Ovary (tissue), 9 donors: Measurements from ENCODE around the gene SCGB1D4. TPM values are rescaled to one million over a fixed set of nuclear protein-coding genes. Genes with fewer than 3 reads are reported as not detected.

Experiments used
- DNase-seq, 5 donors: peaks; one replicate each; pipeline ENCODE4 v3.0.0-alpha.2; 2019 to 2020
- H3K27ac ChIP-seq, 2 donors: fragments of 200-600 bp; one replicate each; pipeline versions ENCODE4 v1.5.1 to v1.8.0; 2019 to 2022
- H3K27me3 ChIP-seq: fragments of 200-600 bp; one replicate; pipeline ENCODE4 v1.8.0; 2022
- H3K36me3 ChIP-seq: fragments of 200-600 bp; sonication (generic); one replicate; pipeline ENCODE4 v1.5.1; 2019
- H3K4me1 ChIP-seq: one replicate; pipeline ENCODE4 v1.8.1; 2013; ENCODE audit warnings: mild to moderate bottlenecking, moderate library complexity; ENCODE audit not compliant: insufficient read depth
- H3K4me3 ChIP-seq: fragments of 200-600 bp; sonication (generic); one replicate; pipeline ENCODE4 v1.5.1; 2017
- H3K9me3 ChIP-seq, 2 donors: fragments of 200-600 bp in 1 of 2; sonication (generic) in 1 of 2; one replicate each; pipeline versions ENCODE4 v1.5.1 to v1.8.1; 2013 to 2019; ENCODE audit warnings: mild to moderate bottlenecking in 1 of 2, moderate library complexity in 1 of 2
- EP300 ChIP-seq: sonication (generic); formaldehyde crosslinking; IDR thresholded peaks from one replicate; pipeline ENCODE4 v1.6.1; 2017; ENCODE audit warnings: antibody characterized with exemption
- POLR2A ChIP-seq: fragments of 450-650 bp; IDR thresholded peaks from one replicate; pipeline ENCODE4 v1.6.1; 2017; ENCODE audit warnings: antibody characterized with exemption, mild to moderate bottlenecking, moderate library complexity
- WGBS, 3 donors: extraction: QIAGEN DNeasy Blood & Tissue Kit in 1 of 3; methylation state at CpG; one replicate each; pipeline versions ENCODE4 v1.1.5 to v1.1.7; 2013 to 2017; 5-methylcytosine and 5-hydroxymethylcytosine counted together
- intact Hi-C, 4 donors: fragments of 100-400 bp; cut with DNase I; formaldehyde crosslinking; loops; one replicate each; pipeline versions ENCODE4 v1.11.0 to v1.15.1; 2022 to 2023
- polyA plus RNA-seq, 2 donors: library from polyadenylated mRNA; stranded (reverse); fragments of 200-250 nt in 1 of 2; fragments of 350-450 nt in 1 of 2; fragmentation: Illumina TruSeq in 1 of 2; extraction: RNeasy Lipid Tissue Mini Kit (QIAGEN cat#74804) in 1 of 2; gene quantifications; one replicate each; pipeline ENCODE4 v1.2.3, GENCODE V29; 2013 to 2014
- total RNA-seq, 7 donors: library from RNA; depleted of rRNA in 2 of 7; stranded (reverse); fragments of >200 nt in 2 of 7; fragmentation: NEBNext Ultra II Directional in 3 of 7; extraction: Animal tissue kit (Norgen Biotek cat#: 25700) in 3 of 7; gene quantifications; one replicate each; pipeline versions ENCODE4 v1.1.0 to v1.2.4, GENCODE V29; 2016 to 2023
- TF ChIP-seq, protein P1 (sequence below), 3 donors: fragments of 450-650 bp in 2 of 3; fragments of 200-600 bp in 1 of 3; IDR thresholded peaks; one replicate each; pipeline versions ENCODE4 v1.5.1 to v1.8.0; 2016 to 2022; ENCODE audit warnings: antibody characterized with exemption in 3 of 3, mild to moderate bottlenecking in 1 of 3
- donor health status: DM: no; HTN: no; CAD: no; lungs with moderate emphysema.
- donor health status: DM: no; HTN: no; CAD: no.
- donor health status: Bipolar disorder and iron deficiency.
- donor health status: DM: yes; HTN: yes; CAD: no.
- donor health status: DM: no; HTN: no; CAD: no.
- donor health status: DM: yes; HTN: yes; CAD: no.

Gene SCGB1D4
- total and polyA plus RNA-seq, 9 donors: 1.1 to 25.3 (median 8.5) TPM; not detected in 6

DNA sequence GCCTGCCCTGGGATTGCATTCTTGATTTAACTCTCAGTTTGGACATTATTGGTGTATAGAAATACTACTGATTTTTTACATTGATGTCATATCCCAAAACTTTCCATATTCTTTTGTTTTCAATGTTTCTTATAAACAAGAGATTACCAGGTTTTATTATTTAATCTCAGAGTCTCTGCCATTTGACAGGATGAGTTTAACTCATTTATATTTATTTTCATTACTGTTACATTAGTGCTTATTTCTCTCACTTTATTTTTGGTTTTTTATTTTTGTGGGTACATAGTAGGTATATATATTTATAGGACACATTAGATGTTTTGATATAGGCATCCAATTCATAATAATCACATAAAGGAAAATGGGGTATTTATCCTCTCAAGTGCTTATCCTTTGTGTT lies 9.1 kb upstream of the SCGB1D4 start:
- Histone ChIP-seq H3K4me3 (no peak overlapping the region), H3K27me3 (no peaks in the 10 kb centered on the region), H3K4me1 (no peaks in the 10 kb centered on the region), H3K27ac (no peak overlapping the region), H3K36me3 (no peaks in the 10 kb centered on the region), H3K9me3 (no peaks in the 10 kb centered on the region)
- DNase-seq: no peak
- TF ChIP-seq, protein P1, sequence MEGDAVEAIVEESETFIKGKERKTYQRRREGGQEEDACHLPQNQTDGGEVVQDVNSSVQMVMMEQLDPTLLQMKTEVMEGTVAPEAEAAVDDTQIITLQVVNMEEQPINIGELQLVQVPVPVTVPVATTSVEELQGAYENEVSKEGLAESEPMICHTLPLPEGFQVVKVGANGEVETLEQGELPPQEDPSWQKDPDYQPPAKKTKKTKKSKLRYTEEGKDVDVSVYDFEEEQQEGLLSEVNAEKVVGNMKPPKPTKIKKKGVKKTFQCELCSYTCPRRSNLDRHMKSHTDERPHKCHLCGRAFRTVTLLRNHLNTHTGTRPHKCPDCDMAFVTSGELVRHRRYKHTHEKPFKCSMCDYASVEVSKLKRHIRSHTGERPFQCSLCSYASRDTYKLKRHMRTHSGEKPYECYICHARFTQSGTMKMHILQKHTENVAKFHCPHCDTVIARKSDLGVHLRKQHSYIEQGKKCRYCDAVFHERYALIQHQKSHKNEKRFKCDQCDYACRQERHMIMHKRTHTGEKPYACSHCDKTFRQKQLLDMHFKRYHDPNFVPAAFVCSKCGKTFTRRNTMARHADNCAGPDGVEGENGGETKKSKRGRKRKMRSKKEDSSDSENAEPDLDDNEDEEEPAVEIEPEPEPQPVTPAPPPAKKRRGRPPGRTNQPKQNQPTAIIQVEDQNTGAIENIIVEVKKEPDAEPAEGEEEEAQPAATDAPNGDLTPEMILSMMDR (IDR thresholded peaks at IDR 0.05): no peak
- TF ChIP-seq EP300 (no peak), POLR2A (no peak)
- intact Hi-C loops: no loop called here

DNA sequence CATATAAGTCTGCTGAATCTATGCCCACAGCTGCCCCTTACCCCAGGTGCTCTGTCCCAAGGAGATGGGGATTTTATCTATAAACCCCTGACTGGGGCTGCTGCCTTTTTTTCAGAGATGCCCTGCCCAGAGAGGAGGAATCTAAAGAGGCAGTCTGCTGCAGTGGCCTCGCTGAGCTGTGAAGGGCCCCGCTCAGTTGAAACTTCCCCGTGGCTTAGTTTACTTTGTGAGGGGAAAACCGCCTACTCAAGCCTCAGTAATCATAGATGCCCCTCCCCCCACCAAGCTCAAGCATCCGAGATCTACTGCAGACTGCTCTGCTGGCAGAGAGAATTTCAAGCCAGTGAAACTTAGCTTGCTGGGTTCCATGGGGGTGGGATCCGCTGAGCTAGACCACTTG lies 7.4 kb upstream of the SCGB1D4 start:
- intact Hi-C loops: no loop called here
- H3K36me3 ChIP-seq: no peaks in the 10 kb centered on the region
- no peak overlapping the region for H3K27ac ChIP-seq
- H3K9me3 ChIP-seq: no peaks in the 10 kb centered on the region
- whole genome bisulfite sequencing, 3 donors: 26 to 47% (median 44%) methylated on average over 6 of the region's 6 CpGs
- H3K4me1 ChIP-seq: no peaks in the 10 kb centered on the region
- TF ChIP-seq POLR2A: no peak
- no peak for TF ChIP-seq EP300
- TF ChIP-seq, protein P1 (IDR thresholded peaks at IDR 0.05): no peak
- no peak overlapping the region for H3K4me3 ChIP-seq
- H3K27me3 ChIP-seq: no peaks in the 10 kb centered on the region
- no peak for DNase-seq

DNA sequence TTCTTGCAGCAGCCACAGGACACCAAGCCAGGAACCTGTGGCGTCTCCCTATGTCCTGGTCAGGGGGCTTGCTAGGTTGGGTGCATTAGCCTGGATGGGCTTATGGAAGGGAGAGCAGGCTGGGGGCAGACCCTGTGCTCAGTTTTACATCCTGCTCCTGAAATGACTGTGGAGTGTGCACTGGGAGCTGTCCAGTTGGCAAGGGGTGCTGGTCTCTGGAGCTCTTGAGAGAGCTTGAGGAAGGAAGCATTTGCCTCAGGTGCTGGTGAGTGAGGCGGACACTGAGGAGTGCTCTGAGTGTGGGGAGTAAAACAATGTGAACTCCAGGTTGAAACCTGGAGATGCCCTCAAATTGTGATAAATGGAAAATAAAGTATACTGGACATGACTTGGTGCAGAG lies 3.4 kb downstream of the SCGB1D4 start:
- H3K9me3 ChIP-seq: no peaks in the 10 kb centered on the region
- no peak for DNase-seq
- H3K27ac ChIP-seq: no peak overlapping the region
- no peaks in the 10 kb centered on the region for H3K27me3 ChIP-seq
- no peaks in the 10 kb centered on the region for H3K4me1 ChIP-seq
- TF ChIP-seq EP300: no peak
- TF ChIP-seq POLR2A: no peak
- TF ChIP-seq, protein P1 (IDR thresholded peaks at IDR 0.05): no peak
- intact Hi-C loops: no loop called here
- 36 to 63% (median 39%) methylated on average over 2 of the region's 2 CpGs for WGBS, 3 donors
- no peaks in the 10 kb centered on the region for H3K36me3 ChIP-seq
- H3K4me3 ChIP-seq: no peak overlapping the region

DNA sequence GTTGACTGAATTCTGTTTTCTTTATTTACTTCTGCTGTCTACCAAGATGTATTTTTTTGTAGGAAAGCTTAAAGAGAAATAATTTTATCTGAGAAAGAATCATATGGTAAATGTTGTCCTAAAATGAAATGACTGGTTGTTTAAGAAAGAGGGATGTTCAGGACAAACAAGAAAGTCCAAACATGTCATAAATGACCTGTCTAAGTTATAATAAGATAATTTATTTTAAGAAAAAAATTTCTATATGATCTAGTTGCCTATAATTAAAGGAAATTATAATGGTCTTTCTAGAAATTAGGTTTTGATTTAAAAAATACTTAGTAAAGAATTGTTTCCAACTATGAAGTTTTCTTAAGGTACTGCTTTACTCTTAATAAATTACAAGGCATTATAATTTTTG lies 18.4 kb downstream of the SCGB1D4 start:
- no peaks in the 10 kb centered on the region for H3K4me1 ChIP-seq
- no peak for TF ChIP-seq EP300
- TF ChIP-seq, protein P1 (IDR thresholded peaks at IDR 0.05): no peak
- no peak for TF ChIP-seq POLR2A

DNA sequence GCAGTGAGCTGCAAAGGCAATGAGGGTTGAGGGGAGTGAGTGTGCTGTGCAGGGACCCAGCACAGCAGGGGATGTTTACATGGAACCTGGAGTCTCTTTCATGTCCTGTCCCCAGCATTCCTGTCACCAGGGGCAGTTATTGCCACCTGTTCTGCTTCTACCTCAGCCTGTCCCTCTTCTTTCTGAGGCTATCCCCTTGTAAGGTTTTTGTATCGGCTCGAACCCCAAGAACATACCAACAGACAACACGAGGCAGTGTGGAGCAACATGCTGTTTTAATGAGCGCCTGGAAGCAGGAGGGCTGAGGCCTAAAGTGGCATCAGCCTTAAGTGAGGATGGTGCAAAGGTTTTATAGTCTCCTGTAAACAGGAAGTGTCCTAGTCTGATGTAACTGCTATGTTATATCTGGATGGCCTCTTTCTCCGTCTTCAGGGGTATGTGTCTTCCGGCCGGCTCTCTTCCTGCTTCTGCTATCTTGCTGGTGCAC lies 25.0 kb downstream of the SCGB1D4 start:
- intact Hi-C loops: no loop called here
- TF ChIP-seq, protein P1 (IDR thresholded peaks at IDR 0.05): no peak
- TF ChIP-seq EP300 (no peak), POLR2A (no peak)
- no peaks in the 10 kb centered on the region for H3K9me3 ChIP-seq
- no peak overlapping the region for H3K27ac ChIP-seq
- DNase-seq: no peak
- no peaks in the 10 kb centered on the region for H3K27me3 ChIP-seq
- no peaks in the 10 kb centered on the region for H3K4me1 ChIP-seq
- WGBS, 3 donors: 70 to 74% (median 72%) methylated on average over 7 of the region's 7 CpGs
- H3K4me3 ChIP-seq: no peak overlapping the region
- no peaks in the 10 kb centered on the region for H3K36me3 ChIP-seq

More for the DNA sequence above, 18.4 kb downstream of the SCGB1D4 start:
- H3K9me3 ChIP-seq: no peaks in the 10 kb centered on the region
- H3K27ac ChIP-seq: no peak overlapping the region
- H3K27me3 ChIP-seq: no peaks in the 10 kb centered on the region
- intact Hi-C loops: no loop called here
- DNase-seq: no peak
- H3K4me3 ChIP-seq: no peak overlapping the region
- H3K36me3 ChIP-seq: no peaks in the 10 kb centered on the region
